NCI-H1436 (cell line): Measurements from ENCODE around the gene GPR89A.
"Not testable (repeated sequence)": the region's sequence is repeated elsewhere in the genome, so short reads cannot be mapped to it uniquely, and the experiment has no call there.

ENCODE experiments used
- DNase-seq: peaks from one replicate; lab custom pipeline; 2025; lab: John Stamatoyannopoulos, UW

GPR89A gene

DNA sequence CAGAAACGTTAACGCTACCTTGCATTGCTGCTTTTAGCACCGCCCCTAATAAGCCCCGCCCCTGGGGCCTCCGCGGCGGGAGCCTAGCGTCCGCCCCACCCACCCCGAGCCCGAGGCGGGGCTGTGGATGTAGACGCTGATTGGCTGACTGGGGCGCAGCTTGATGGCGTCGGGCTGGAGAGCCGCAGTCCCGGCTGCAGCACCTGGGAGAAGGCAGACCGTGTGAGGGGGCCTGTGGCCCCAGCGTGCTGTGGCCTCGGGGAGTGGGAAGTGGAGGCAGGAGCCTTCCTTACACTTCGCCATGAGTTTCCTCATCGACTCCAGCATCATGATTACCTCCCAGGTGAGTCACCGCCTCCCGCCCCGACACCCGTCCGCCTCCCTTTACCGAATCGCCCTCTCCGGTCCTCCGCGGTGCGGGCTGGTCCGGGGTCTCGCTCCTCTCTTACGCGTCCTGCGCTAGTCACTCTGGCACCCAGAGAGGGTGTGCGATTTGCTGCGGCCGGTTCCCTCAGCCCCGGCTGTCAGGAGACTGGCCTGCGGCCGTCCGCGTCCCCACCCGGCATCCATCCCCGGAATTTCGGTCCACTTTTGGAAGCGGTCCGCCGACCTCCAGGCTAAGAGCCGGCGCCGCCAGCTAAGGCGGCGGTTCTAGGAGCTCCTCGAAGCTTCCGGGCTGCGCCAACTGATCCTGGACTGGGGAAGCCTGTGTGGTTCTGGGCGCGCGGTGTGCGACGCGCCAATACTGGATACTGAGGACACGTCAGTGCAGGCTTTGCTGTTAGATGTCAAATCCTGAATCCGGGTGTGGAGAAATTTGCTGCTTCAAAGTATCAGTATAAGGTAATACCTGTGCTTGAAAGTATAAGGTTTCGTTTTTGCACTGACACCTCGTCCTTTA lies at the start of gene GPR89A:
Gene GPR89A (plus strand): TSS at position 156 of the 901 bp plus-strand sequence. CDS start 146 bp downstream, at position 302.
- peak; percentile 91 for DNase-seq

DNA sequence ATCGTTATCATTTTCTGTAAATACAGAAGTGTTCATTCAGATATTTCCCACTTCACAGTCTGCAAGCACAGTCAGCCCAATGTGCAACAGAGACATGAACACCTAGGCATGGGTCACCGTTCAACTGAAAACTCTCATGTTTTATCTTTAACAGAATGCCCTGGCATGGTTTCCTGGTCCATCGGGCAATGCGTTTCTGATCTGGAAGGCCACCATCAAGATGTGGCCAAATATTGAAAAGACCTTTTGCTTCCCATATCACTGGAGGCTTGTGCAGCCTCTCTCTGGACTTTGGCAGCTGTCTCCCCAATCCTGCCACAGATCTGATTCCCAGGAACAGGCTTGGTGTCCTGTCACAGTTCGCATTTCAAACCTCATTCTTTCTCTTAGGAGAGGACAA lies 21.0 kb upstream of the GPR89A start:
- not testable (repeated sequence) for DNase-seq

DNA sequence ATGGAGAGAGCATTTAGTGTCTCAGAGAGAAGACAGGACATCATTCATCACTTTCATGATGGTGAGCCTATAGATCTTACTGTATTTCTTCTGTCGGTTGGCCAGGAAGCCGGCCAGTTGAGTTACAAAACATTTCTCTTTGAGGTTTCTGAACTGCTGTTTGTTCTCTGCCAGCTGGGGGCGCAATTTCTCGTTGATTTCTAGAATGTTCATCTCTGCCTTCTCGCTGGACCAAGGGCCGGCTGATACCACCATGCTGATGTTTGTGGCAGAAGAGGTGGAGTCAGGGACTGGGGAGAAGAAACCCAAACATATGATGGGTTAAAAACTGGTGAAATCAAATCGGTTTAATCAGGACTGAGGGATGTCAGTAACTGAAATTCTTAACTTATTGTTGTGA lies 17.0 kb upstream of the GPR89A start:
- DNase-seq: not testable (repeated sequence)

DNA sequence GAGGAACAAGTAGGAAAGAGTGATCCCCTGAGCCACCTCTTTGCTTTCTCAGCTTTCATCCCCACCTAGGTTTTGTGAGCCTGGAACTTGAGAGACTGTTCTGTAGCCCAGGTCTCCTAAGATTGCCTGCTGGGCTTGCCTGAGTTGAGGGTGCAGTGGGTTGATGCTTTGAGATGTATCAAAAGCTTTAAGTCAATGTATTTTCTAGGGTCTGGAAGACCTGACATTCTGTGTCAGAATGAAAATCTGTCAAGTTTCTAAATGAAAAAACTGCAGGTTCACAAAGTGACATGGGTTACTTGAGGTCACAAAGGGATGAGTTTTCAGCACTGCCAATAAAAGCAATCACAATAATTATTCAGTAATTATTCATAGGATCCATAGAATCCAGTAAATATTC lies 15.4 kb upstream of the GPR89A start:
- not testable (repeated sequence) for DNase-seq

DNA sequence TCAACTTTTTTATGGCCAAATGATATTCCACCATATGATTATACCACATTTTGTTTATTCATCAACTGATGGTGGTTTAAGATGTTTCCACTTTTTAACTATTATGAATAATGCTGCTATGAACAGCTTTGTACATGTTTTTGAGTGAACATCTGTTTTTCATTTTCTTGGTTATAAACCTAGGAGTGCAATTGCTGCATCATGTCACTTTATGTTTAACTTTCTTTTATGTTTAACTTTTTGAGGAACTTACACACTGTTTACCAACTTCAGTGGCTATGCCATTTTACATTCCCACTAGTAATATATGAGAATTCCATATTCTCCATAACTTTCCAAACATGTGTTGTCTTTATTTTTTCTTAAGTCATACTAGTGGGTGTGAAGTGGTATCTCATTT lies 12.4 kb upstream of the GPR89A start:
- DNase-seq: not testable (repeated sequence)

DNA sequence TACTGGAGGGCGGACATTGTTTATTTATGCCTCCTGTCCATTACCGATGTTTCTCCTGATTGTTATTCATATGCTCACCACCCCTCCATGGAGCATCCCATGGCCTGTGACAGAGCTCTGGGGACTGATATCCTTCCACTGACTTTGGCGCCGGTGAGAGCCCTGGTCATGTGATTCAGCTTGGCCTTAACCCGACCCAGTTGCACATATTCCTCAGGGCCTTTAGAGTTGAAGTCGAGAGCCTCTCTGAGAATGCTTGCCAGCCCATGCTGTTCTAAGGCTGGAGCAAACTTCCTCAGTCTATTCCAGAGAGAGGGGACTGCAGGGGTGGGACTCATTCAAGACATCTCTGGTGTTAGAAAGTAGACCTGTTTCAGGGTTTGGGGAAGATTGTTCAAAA lies 11.6 kb upstream of the GPR89A start:
- not testable (repeated sequence) for DNase-seq

DNA sequence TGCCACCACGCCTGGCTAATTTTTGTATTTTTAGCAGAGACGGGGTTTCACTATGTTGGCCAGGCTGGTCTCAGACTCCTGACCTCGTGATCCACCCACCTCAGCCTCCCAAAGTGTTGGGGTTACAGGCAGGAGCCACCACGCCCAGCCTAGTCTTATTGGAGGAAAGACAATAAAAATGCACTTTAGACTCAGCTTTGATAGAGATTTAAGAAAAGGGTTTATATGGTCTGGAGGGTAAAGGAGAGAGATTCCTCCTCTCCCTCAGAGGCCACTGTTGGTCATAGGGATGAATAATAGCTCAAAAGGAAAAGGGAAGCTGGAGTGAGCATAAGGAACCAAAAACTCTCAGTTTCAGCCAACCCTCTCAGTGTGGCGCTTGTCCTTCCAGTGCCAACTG lies 8.4 kb upstream of the GPR89A start:
- not testable (repeated sequence) for DNase-seq

DNA sequence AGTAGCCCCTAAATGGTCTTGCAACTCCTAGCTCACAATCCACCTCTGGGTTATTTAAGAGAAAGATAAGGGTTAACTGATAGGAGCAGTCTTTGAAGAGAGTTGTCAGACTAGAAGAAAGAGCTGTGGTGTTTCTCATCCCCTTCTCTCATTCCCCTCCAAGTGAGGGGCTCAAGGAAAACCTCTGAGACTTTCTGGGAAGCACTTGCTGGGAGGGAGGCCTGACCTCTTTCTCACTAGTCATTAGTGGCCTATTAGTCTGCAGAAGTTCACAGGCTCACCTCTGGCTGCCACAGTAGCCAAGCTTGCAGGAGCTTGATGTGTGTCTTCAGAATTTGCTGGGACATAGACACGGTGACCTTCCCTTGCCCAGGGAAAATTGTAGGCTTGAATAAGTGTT lies 6.2 kb upstream of the GPR89A start:
- DNase-seq: no peak

DNA sequence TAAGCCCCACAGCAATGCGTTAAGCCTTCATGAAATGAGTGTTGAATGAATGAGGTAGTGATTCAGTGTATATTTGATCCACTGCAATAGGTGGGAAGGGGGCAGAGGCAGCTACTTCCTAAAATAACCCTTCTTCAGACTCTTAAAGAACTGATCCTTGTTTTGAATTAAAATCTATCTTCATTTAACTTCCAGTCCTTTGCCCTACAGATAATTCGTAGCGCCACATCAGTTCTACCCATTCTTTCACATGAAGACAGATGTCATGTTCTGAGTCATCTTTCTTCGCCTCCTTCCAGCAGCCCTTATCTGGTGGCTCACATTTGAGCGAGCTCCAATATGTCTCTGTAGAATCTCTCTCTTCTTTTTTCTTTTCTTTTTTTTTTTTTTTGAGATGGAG lies 948 bp upstream of the GPR89A start:
- not testable (repeated sequence) for DNase-seq

DNA sequence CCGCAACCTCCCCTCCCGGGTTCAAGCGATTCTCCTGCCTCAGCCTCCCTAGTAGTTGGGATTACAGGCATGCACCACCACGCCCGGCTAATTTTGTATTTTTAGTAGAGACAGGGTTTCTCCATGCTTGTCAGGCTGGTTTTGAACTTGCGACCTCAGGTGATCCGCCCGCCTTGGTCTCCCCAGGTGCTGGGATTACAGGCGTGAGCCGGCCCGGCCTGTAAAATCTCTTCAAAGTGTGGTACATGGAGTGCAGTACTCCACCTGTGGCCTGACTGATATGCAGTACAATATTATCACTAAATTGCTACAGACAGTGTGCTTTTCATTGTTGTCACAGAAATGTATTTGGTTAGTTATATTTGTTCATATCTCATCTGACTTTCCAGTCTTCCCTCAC lies 499 bp upstream of the GPR89A start:
- DNase-seq: not testable (repeated sequence)

DNA sequence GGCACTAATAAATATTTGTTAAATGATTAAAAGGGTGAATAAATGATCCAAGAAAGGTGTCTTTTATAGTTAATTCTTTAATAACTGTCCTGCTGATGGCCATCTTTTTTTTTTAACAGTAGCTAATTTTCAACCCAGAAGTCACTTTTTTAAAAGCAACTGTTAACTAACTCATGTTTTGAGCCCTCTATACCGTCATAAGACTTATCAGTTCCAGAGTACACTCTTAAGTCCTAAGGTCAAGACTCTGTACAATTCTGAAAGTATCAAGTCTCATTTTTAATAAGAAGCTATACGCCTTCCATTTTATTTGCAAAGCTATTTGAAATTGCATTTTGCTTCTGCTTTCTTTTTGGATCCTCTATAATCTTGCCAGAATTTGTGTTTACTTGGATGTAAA lies 3.0 kb downstream of the GPR89A start:
- DNase-seq: not testable (repeated sequence)

DNA sequence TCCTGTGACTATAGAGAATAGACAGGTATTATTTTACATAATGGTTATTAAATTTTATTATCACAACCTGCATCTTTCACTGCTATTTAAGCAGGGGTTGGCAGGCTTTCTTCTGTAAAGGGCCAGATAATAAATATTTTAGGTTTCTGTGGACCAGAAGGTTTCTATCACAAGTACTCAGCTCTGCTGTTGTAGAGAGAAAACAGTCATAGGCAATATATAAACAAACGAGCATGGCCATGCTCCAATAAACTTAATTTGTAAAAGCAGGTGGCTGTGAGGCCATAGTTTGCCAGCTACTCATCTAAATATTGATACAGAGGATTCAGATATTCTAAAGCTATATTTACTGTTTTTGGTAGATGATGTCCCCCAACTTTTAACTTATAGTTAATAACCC lies 12.3 kb downstream of the GPR89A start:
- DNase-seq: not testable (repeated sequence)

DNA sequence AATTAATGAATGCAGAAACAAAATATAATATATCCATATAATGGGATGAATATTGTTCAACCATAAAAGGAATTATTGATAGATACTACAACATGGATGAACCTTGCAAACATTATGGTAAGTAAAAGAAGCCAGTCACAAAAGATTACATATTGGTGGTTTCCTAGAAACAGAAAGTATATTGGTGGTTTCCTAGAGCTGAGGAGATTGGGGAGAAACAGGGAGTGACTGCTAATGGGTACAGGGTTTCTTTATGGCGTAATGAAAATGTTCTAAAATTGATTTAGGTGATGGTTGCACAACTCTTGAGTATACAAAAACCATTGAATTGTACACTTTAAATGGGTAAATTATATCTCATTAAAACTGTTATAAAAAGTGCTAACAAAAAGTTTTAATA lies 14.4 kb downstream of the GPR89A start:
- not testable (repeated sequence) for DNase-seq

DNA sequence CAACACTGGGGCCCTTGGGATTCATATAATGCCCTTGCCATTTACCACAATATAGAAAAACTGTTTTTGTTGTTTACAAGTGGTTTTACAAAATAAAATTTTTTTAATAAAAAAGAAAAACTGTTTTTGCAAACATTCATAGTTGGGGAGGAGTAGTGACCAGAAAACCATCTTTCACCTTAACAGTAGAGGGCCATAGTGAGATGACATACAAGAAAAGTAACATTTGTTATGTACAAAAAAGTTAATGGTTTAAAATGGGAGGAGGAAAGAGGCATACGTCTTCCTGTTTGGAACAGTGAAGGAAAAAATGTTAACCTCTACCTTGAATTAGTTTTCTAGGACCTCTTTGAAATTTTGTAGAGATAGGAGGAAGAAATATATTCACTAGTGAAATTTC lies 28.4 kb downstream of the GPR89A start:
- not testable (repeated sequence) for DNase-seq

DNA sequence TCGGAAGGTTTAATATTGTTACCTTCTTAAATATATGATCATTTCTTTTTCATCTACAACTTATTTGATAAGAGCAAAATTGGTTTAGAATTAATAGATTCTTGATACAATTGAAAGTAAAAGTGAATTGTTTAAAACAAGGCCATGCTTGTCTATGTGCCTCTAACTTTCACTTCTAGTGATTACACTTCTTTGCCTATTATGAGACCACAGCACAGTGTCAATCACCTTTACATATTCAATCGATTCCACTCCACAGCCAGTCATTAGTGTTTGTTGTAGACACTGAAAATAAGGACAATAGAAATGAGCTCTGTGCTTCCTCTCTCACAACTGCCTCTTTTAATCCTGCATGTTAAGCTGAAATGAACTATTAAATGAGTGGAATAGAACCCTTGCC lies 34.1 kb downstream of the GPR89A start:
- DNase-seq: not testable (repeated sequence)

DNA sequence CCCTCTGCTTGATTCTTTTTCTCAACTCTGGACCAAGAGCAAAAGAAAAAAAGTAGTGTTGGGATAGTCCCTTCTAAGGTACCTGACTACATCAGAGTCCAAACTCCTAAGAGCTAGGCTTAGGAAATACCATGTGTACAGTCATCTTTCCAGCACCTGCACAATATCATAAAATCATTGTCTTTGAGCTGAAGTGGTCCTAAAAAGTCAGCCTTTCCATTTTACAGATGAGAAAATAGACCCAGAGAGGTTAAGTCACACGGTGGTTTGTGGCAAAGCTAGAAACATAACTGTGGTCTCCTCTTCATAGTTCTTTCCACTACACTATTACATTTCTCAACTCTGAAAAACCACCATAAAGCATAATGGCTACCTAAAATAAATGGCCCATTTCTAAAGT lies 36.2 kb downstream of the GPR89A start:
- DNase-seq: not testable (repeated sequence)

DNA sequence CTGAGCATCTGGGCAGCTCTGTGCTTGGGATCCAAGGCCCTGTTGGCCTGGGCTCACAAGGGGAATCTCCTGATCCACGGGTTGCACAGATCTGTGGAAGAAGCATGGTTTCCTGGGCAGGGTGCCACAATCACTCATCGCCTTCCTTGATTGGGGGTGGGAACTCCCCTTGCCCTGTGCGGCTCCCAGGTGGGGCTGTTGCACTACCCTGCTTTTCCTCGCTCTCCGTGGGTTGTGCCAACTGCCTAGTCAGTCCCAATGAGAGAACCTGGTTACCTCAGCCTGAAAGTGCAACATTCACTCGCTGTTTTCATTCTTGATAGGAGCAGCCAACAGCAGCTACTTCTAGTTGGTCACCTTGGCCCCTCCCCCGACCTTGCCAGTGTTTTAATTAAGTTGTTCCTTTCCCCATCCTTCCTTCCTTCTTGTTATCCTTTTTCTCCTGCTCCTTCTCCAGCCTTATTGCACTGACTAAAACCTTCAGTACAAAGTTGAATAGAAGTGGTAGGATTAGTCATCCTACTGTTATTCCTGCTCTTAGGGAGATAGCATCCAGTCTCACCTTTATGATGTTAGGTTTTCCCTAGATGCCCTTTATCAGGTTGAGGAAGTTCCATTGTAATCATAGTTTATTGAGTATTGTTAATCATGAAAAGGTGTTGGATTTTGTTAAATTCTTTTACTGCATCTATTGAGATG lies 48.6 kb downstream of the GPR89A start:
- not testable (repeated sequence) for DNase-seq

DNA sequence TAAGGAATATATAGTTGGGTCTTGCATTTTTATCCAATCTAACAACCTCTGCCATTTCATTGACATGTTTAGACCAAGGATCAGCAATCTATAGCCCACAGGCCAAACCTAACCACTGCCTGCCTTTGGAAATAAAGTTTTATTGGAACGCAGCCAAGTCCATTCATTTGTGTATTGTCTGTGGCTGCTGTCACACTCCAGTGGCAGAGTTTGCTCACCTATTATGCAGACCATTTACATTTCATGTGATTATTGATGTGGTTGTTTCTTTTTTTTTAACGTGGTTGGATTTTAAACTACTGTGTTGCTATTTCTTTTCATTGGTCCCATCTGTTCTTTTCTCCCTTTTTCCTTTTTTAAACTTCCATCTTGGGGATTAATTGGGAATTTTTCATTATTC lies 54.7 kb downstream of the GPR89A start:
- not testable (repeated sequence) for DNase-seq

DNA sequence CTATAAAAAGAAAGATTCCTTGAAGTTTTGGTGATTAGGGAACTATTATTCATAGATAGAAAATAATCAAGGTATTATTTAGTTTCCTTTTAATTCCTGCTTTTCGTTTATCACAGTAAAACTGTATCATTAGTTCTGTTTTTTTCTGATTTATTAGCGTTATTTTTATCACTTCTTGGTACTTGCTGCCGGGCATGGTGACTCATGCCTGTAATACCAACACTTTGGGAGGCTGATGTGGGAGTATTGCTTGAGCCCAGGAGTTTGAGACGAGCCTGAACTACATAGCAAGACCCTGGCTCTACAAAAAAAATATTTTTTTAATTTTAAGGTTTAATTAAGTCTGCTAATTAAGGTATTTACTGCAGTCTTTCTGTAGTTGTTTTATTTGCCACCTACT lies 57.2 kb downstream of the GPR89A start:
- not testable (repeated sequence) for DNase-seq

DNA sequence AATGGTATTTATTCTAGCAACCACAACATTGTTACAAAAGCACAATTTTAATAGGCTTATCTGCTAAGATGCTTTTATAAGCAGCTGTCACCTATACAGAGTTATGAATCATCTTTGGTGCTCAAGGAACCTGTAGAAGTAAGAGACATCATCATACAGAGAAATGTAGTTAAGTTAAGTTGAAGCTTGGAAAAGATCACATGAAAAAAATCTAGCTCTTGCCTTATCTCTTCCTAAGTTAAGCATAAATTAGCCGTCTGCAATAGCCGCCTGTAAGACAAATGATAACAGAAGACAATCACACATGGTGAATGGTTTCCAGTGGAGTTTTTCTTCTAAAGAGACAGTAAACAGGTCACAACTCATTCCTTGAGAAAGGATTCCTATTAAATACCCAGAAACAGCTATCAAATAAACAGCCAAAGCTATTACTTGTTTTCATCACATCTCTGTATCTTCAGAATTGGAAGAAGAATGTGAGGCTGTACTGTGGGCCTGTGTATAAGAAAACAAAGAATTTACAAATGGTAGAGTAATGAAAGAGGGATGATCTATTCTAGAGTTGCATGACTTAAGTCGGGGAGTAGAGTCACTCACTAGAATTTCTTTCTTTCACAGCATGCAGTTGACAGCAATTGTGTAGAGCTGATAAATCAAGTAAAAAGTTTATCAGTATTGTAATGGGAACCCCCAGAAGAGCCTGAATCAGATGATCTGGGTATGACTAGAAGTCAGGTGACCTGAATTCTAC lies 63.4 kb downstream of the GPR89A start:
- DNase-seq: not testable (repeated sequence)

DNA sequence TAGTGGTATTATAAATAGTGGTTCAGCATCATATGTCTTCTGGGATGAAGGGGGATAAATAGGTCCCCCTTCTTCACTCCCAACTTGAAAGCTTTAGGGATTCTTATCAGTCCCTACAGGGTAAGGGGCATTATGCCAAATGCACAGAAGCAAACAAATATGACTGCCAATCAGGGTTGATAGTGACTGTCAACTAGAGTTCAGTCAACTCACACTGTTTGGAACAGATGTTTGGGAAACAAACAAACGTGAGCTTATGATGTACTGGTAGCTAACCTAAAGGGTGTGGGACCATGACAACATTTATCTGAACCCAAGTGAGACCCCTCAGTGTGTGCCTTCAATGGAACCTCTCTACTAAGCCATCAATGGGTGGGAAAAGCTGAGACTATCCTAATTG lies 65.4 kb downstream of the GPR89A start:
- not testable (repeated sequence) for DNase-seq

DNA sequence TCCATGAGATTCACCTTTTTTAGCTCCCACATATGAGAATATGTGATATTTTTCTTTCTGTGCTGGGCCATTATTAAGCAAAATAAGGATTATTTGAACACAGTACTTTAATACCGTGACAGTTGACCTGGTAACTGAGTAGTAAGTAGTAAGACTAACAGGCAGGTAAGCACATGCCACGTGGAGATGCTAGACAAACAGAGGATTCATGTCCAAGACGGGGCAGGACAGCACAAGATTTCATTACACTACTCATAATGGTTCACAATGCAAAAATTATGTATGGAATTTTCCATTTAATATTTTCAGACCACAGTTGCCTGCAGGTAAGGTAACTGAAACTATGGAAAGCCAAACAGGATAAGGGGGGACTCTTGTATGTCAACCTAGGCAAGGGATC lies 77.1 kb downstream of the GPR89A start:
- DNase-seq: not testable (repeated sequence)
